ENCODE data around the gene ADAP1.

DNA sequence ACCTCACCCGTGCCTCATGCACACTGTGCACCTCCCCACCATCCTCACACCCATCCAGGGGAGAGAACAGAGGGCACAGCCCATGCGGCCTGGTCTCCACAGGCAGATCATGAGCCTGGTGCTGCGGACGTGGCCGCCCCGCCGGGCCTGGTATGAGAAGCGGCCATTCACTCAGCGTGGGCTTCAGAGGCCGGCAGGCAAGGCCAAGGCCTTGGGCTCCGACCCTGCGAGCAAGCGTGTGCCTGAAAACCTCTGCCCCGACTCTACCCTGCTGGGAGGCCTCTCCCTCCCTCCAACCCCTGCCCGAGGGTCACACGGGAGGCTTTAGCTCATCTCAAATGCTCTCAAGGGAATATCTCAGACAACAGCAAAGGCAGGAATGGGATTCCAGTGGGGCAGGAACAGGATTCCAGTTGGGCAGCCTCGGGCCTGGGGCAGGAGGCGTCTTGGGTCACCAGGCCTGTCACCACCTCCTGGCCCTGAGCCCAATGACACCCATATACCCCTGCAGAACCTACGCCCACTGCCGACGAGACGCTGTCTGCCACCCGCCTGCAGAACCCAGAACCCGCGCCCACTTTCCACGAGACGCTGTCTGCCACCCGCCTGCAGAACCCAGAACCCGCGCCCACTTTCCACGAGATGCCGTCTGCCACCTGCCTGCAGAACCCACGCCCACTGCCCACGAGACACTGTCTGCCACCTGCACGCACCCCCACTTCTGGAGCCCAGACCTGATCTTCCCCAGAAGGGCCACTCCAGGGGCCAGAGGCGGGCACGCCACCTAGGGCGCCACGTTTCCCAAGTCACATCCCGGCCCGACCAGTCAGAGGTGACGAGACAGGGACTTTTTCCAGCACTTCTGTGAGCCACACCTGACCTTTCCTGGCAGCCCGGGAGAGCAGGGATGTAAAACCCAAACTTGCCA lies 38.9 kb downstream of the ADAP1 start:
- TF ChIP-seq, protein P1, sequence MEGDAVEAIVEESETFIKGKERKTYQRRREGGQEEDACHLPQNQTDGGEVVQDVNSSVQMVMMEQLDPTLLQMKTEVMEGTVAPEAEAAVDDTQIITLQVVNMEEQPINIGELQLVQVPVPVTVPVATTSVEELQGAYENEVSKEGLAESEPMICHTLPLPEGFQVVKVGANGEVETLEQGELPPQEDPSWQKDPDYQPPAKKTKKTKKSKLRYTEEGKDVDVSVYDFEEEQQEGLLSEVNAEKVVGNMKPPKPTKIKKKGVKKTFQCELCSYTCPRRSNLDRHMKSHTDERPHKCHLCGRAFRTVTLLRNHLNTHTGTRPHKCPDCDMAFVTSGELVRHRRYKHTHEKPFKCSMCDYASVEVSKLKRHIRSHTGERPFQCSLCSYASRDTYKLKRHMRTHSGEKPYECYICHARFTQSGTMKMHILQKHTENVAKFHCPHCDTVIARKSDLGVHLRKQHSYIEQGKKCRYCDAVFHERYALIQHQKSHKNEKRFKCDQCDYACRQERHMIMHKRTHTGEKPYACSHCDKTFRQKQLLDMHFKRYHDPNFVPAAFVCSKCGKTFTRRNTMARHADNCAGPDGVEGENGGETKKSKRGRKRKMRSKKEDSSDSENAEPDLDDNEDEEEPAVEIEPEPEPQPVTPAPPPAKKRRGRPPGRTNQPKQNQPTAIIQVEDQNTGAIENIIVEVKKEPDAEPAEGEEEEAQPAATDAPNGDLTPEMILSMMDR (IDR thresholded peaks at IDR 0.05), result no peak
- TF ChIP-seq POLR2A (IDR thresholded peaks at IDR 0.05) (no peak), EP300 (IDR thresholded peaks at IDR 0.05) (no peak)
